Fibroblast of lung (primary cell): ENCODE measurements around the gene TMEM123. TPM values are rescaled to one million over a fixed set of nuclear protein-coding genes. Genes with fewer than 3 reads are reported as not detected.
"Not testable (repeated sequence)": the region's sequence is repeated elsewhere in the genome, so short reads cannot be mapped to it uniquely, and the experiment has no call there.

Source experiments
- DNase-seq, 2 donors: peaks; one replicate each; pipeline versions ENCODE4 v3.0.0 to v3.0.0-alpha.2; 2010; ENCODE audit warnings: low read depth in 2 of 2
- H2AFZ ChIP-seq: 2 replicates; pipeline ENCODE4 v1.5.1; 2012; ENCODE audit warnings: low read length, control low read depth, inconsistent platforms
- H3K27ac ChIP-seq: 2 replicates; pipeline ENCODE4 v1.5.1; 2011; ENCODE audit warnings: low read length, control low read depth; ENCODE audit not compliant: insufficient read depth
- H3K27me3 ChIP-seq: 2 replicates; pipeline ENCODE4 v1.5.1; 2011; ENCODE audit warnings: mild to moderate bottlenecking, low read length; ENCODE audit not compliant: control insufficient read depth, insufficient read depth
- H3K36me3 ChIP-seq: 2 replicates; pipeline ENCODE4 v1.5.1; 2011; ENCODE audit warnings: low read length; ENCODE audit not compliant: control insufficient read depth, insufficient read depth
- H3K4me1 ChIP-seq: 2 replicates; pipeline ENCODE4 v1.5.1; 2011; ENCODE audit warnings: low read length; ENCODE audit not compliant: control insufficient read depth, insufficient read depth; ENCODE audit errors: extremely low read depth
- H3K4me2 ChIP-seq: 2 replicates; pipeline ENCODE4 v1.5.1; 2011; ENCODE audit warnings: low read length, control low read depth; ENCODE audit not compliant: insufficient read depth; ENCODE audit errors: extremely low read depth
- H3K4me3 ChIP-seq, 4 experiments: fragments of 200-600 bp in 1 of 4; sonication (generic) in 1 of 4; replicated peaks in 1 of 4; 2 replicates each; pipeline ENCODE4 v1.5.1; 2011 to 2016; ENCODE audit warnings: low read length in 4 of 4, low read depth in 3 of 4, mild to moderate bottlenecking in 3 of 4, control low read depth in 2 of 4, inconsistent platforms in 1 of 4, mixed read lengths in 1 of 4; ENCODE audit not compliant: insufficient read depth in 1 of 4; ENCODE audit errors: control extremely low read depth in 1 of 4
- H3K79me2 ChIP-seq: 2 replicates; pipeline ENCODE4 v1.5.1; 2012; ENCODE audit warnings: mild to moderate bottlenecking, low read length, inconsistent platforms; ENCODE audit not compliant: control insufficient read depth, insufficient read depth
- H3K9ac ChIP-seq: 2 replicates; pipeline ENCODE4 v1.5.1; 2011; ENCODE audit warnings: mild to moderate bottlenecking, low read length, control low read depth; ENCODE audit not compliant: insufficient read depth
- H3K9me3 ChIP-seq: 2 replicates; pipeline ENCODE4 v1.5.1; 2012; ENCODE audit warnings: low read depth, low read length; ENCODE audit not compliant: control insufficient read depth, insufficient read depth
- H4K20me1 ChIP-seq: 2 replicates; pipeline ENCODE4 v1.5.1; 2011; ENCODE audit warnings: low read length; ENCODE audit not compliant: control insufficient read depth, insufficient read depth; ENCODE audit errors: extremely low read depth
- EZH2 ChIP-seq: IDR thresholded peaks from 2 replicates; pipeline ENCODE4 v1.5.1; 2012; ENCODE audit warnings: low read length, control low read depth, mild to moderate bottlenecking; ENCODE audit errors: missing control alignments
- polyA plus RNA-seq, 2 donors: library from polyadenylated mRNA; depleted of rRNA in 1 of 2; stranded (reverse) in 1 of 2; unstranded in 1 of 2; fragments of >200 nt; gene quantifications; 2 replicates each; pipeline ENCODE4 v1.2.1, GENCODE V29; 2011 to 2012; ENCODE audit warnings: missing spikeins in 1 of 2
- total RNA-seq: library from RNA; depleted of rRNA; stranded (reverse); fragments of >200 nt; gene quantifications from 2 replicates; pipeline ENCODE4 v1.2.1, GENCODE V29; 2014
- TF ChIP-seq, protein P1 (sequence below), 2 donors: IDR thresholded peaks in 1 of 2; conservative IDR thresholded peaks in 1 of 2; 1 replicate in 1 of 2; 2 replicates in 1 of 2; pipeline ENCODE4 v1.5.1; 2011 to 2012; ENCODE audit warnings: low read length in 2 of 2, control low read depth in 1 of 2, inconsistent platforms in 1 of 2, low read depth in 1 of 2, mild to moderate bottlenecking in 1 of 2

Gene TMEM123
- total and polyA plus RNA-seq, 2 donors (not counting 1 experiment from before 2014, with no cell fraction given), result 127 to 355 TPM

DNA sequence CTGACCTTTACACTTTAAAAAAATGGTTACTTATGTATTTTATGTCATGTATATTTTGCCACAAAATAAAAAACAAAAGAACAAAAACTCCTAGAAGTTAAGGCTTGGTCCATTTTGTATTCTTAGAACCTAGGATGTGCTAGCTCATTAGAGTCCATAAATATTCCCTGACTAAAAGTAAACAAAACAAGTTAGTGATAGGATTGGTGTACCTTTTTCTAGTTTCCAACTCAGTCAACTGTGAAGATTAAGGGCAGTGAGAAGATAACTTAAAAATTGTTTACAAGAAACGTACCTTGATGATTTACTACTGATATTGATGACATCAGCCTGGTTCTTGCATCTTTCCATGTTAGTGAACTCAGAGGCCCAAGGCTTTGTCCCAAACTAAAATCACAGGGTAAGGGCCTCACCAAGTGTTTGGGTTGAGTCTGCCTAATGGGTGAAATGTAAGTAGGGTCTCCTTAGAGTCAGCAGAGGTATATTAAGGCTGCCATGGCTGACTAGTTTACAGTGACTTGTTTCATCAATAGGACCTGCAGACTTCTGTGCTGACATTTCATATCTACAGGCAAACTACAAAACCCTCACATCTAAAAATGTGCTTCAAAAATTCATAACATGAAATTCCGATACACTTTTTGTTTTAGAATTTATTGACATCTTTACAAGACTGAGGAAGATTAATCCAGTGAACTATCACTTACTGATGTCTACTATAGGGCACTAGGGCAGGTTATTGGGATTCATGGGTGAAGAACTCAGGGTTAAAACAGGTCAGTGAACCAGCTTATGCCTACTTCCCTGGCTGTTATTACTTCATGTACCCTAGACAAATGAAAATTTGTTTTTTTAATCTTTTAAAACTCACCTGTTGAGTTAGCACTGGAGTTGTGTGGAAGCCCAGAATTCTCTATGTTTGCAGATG is 4.4 kb downstream of the TMEM123 start:
- Histone ChIP-seq H3K27me3 (no peaks in the 10 kb centered on the region), H3K9me3 (no peaks in the 10 kb centered on the region), H2AFZ (no peak overlapping the region), H3K79me2 (peaks cover 39% of the 10 kb centered on the region), H3K27ac (no peak overlapping the region), H3K36me3 (peaks cover 2% of the 10 kb centered on the region), H3K4me1 (peaks cover 12% of the 10 kb centered on the region), H4K20me1 (no peaks in the 10 kb centered on the region), H3K4me2 (no peak overlapping the region), H3K4me3 (no peak overlapping the region), H3K9ac (no peak overlapping the region)
- TF ChIP-seq EZH2, result no peak
- TF ChIP-seq, protein P1, sequence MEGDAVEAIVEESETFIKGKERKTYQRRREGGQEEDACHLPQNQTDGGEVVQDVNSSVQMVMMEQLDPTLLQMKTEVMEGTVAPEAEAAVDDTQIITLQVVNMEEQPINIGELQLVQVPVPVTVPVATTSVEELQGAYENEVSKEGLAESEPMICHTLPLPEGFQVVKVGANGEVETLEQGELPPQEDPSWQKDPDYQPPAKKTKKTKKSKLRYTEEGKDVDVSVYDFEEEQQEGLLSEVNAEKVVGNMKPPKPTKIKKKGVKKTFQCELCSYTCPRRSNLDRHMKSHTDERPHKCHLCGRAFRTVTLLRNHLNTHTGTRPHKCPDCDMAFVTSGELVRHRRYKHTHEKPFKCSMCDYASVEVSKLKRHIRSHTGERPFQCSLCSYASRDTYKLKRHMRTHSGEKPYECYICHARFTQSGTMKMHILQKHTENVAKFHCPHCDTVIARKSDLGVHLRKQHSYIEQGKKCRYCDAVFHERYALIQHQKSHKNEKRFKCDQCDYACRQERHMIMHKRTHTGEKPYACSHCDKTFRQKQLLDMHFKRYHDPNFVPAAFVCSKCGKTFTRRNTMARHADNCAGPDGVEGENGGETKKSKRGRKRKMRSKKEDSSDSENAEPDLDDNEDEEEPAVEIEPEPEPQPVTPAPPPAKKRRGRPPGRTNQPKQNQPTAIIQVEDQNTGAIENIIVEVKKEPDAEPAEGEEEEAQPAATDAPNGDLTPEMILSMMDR (conservative IDR thresholded peaks at IDR 0.05 in 1 of 2, IDR thresholded peaks at IDR 0.05 in 1 of 2; ENCODE audit: low read depth in 1 of 2, low read length in 2 of 2), result no peak
- no peak for DNase-seq

DNA sequence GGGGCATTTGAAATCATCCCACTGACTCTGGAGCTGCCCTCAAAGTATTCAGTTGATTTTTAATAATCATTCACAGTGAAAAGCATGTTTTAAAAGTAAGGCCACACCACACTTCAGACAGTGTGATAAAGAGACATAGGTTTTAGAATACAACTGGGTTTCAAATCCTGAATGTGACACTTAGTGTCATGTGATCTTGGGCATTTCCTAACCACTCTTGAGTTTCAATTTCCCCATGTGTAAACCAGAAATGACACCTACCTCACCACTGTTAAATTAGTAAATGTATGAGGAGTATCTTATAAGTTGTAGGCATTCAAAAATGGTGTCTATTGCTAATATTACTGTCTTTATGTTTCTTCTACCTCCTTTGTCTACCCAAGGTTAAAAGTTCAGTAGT is 5.4 kb downstream of the TMEM123 start:
- Histone ChIP-seq H3K27me3 (no peaks in the 10 kb centered on the region), H3K4me2 (no peak overlapping the region), H3K9me3 (no peaks in the 10 kb centered on the region), H3K27ac (no peak overlapping the region), H3K79me2 (peaks cover 38% of the 10 kb centered on the region), H3K36me3 (peaks cover 2% of the 10 kb centered on the region), H4K20me1 (no peaks in the 10 kb centered on the region), H3K9ac (no peak overlapping the region), H2AFZ (no peak overlapping the region), H3K4me3 (no peak overlapping the region), H3K4me1 (peaks cover 12% of the 10 kb centered on the region)
- no peak for DNase-seq
- TF ChIP-seq, protein P1 (conservative IDR thresholded peaks at IDR 0.05 in 1 of 2, IDR thresholded peaks at IDR 0.05 in 1 of 2; ENCODE audit: low read depth in 1 of 2, low read length in 2 of 2), result no peak
- TF ChIP-seq EZH2, result no peak

DNA sequence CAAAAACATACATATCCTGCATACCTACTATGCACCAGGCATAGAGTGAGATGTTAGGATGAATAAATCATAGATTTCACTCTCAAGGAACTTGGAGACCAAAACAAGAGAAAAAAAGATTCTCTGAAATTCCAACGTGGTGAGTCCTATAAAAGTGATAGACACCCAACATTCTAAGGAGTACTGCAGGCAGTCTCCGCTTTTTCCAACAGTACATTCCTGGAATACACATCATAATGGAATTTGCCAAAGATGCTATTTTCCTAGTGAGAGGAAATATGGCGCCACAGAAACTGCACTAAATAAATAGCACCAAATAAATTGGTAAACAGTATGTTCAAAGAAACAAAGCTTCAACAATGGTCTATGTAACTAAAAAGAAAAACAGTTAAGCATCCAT is 6.0 kb downstream of the TMEM123 start:
- Histone ChIP-seq H3K4me2 (peak overlapping the region; percentile 25), H3K36me3 (peaks cover 2% of the 10 kb centered on the region), H3K9ac (no peak overlapping the region), H3K4me3 (no peak overlapping the region), H3K9me3 (no peaks in the 10 kb centered on the region), H3K79me2 (peaks cover 33% of the 10 kb centered on the region), H3K4me1 (peaks cover 12% of the 10 kb centered on the region), H4K20me1 (no peaks in the 10 kb centered on the region), H3K27ac (no peak overlapping the region), H3K27me3 (no peaks in the 10 kb centered on the region), H2AFZ (no peak overlapping the region)
- no peak for TF ChIP-seq EZH2
- TF ChIP-seq, protein P1 (conservative IDR thresholded peaks at IDR 0.05 in 1 of 2, IDR thresholded peaks at IDR 0.05 in 1 of 2; ENCODE audit: low read depth in 1 of 2, low read length in 2 of 2), result no peak
- peak; percentile 51 to 87 for DNase-seq

DNA sequence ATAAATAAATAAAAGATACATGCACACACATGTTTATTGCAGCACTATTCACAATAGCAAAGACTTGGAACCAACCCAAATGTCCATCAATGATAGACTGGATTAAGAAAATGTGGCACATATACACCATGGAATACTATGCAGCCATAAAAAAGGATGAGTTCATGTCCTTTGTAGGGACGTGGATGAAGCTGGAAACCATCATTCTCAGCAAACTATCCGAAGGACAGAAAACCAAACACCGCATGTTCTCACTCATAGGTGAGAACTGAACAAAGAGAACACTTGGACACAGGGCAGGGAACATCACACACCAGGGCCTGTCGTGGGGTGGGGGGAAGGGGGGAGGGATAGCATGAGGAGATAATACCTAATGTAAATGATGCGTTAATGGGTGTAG is 7.9 kb downstream of the TMEM123 start:
- DNase-seq, result not testable (repeated sequence)

More for the DNA sequence above, 7.9 kb downstream of the TMEM123 start:
- H4K20me1 ChIP-seq, H3K36me3 ChIP-seq, H3K9me3 ChIP-seq, H3K4me2 ChIP-seq, H2AFZ ChIP-seq, H3K27ac ChIP-seq, H3K9ac ChIP-seq, H3K4me3 ChIP-seq, H3K4me1 ChIP-seq, H3K27me3 ChIP-seq: not testable (repeated sequence)
- peaks cover 15% of the 10 kb centered on the region for H3K79me2 ChIP-seq
